Endometrial microvascular endothelial cells (primary cell): Measurements from ENCODE around the gene C2CD4B. TPM values are rescaled to one million over a fixed set of nuclear protein-coding genes. Genes with fewer than 3 reads are reported as not detected.

Experiments used
- in situ Hi-C: cut with HindIII; loops from 2 replicates; pipeline ENCODE4 v1.10.0; 2017; ENCODE audit warnings: low sequenced_read_pairs, low pct_unique_long_range_greater_than_20kb; ENCODE audit errors: inconsistent ontology term
- total RNA-seq: library from RNA; depleted of rRNA; stranded (reverse); fragments of >200 nt; gene quantifications from one replicate; pipeline ENCODE4 v1.2.3, GENCODE V29; 2015; ENCODE audit errors: inconsistent ontology term

Gene C2CD4B
- total RNA-seq, 1 donor from 2014 or later, result 26.4 TPM

GRCh38 chr15:62163397-62164013, 1.6 kb downstream of the C2CD4B start:
- in situ Hi-C loops, result no loop called here

GRCh38 chr15:62153228-62153627, 11.9 kb downstream of the C2CD4B start:
- in situ Hi-C loops, result no loop called here

GRCh38 chr15:62150445-62150844, 14.6 kb downstream of the C2CD4B start:
- in situ Hi-C loops, result no loop called here

- in situ Hi-C loops, result no loop called here
Observed at GRCh38 chr15:62149729-62150128, 15.4 kb downstream of the C2CD4B start.

GRCh38 chr15:62147551-62147950, 17.5 kb downstream of the C2CD4B start:
- in situ Hi-C loops, result no loop called here

GRCh38 chr15:62147149-62147548, 17.9 kb downstream of the C2CD4B start:
- in situ Hi-C loops, result no loop called here

- in situ Hi-C loops, result no loop called here
Observed at GRCh38 chr15:62145015-62145735, 19.9 kb downstream of the C2CD4B start.

GRCh38 chr15:62142736-62143135, 22.3 kb downstream of the C2CD4B start:
- in situ Hi-C loops, result no loop called here

GRCh38 chr15:62141643-62142588, 23.2 kb downstream of the C2CD4B start:
- in situ Hi-C loops, result no loop called here

GRCh38 chr15:62141200-62141599, 23.9 kb downstream of the C2CD4B start:
- in situ Hi-C loops, result no loop called here

- in situ Hi-C loops, result no loop called here
Observed at GRCh38 chr15:62138124-62138523, 27.0 kb downstream of the C2CD4B start.

GRCh38 chr15:62136911-62137865, 27.9 kb downstream of the C2CD4B start:
- in situ Hi-C loops, result no loop called here

- in situ Hi-C loops, result no loop called here
Observed at GRCh38 chr15:62135532-62136134, 29.5 kb downstream of the C2CD4B start.

GRCh38 chr15:62133141-62133540, 31.9 kb downstream of the C2CD4B start:
- in situ Hi-C loops, result no loop called here

- in situ Hi-C loops, result no loop called here
Observed at GRCh38 chr15:62128916-62129315, 36.2 kb downstream of the C2CD4B start.

- in situ Hi-C loops, result no loop called here
Observed at GRCh38 chr15:62126364-62126763, 38.7 kb downstream of the C2CD4B start.

GRCh38 chr15:62125773-62126172, 39.3 kb downstream of the C2CD4B start:
- in situ Hi-C loops, result no loop called here

GRCh38 chr15:62124973-62125303, 40.1 kb downstream of the C2CD4B start:
- in situ Hi-C loops, result no loop called here
